ENCODE data around the gene TAC4. TPM values are rescaled to one million over a fixed set of nuclear protein-coding genes. Genes with fewer than 3 reads are reported as not detected.

The TAC4 gene
- total RNA-seq, 1 experiment from 2014 or later = not detected

GRCh38 chr17:49873926-49874325, 26.1 kb upstream of the TAC4 start:
- no peak for DNase-seq (ENCODE audit: extremely low read depth, low read depth)

GRCh38 chr17:49873466-49873865, 25.6 kb upstream of the TAC4 start:
- DNase-seq (ENCODE audit: extremely low read depth, low read depth) = no peak

- no peak for DNase-seq (ENCODE audit: extremely low read depth, low read depth)
Measured at GRCh38 chr17:49872754-49873377, 25.0 kb upstream of the TAC4 start.

- no peak for DNase-seq (ENCODE audit: extremely low read depth, low read depth)
Measured at GRCh38 chr17:49871211-49871610, 23.3 kb upstream of the TAC4 start.

- no peak for DNase-seq (ENCODE audit: extremely low read depth, low read depth)
Measured at GRCh38 chr17:49870298-49870697, 22.4 kb upstream of the TAC4 start.

GRCh38 chr17:49869038-49869374, 21.1 kb upstream of the TAC4 start:
- no peak for DNase-seq (ENCODE audit: extremely low read depth, low read depth)

GRCh38 chr17:49866882-49867413, 19.1 kb upstream of the TAC4 start:
- DNase-seq (ENCODE audit: extremely low read depth, low read depth) = no peak

GRCh38 chr17:49866019-49866380, 18.1 kb upstream of the TAC4 start:
- no peak for DNase-seq (ENCODE audit: extremely low read depth, low read depth)

GRCh38 chr17:49862781-49863331, 15.0 kb upstream of the TAC4 start:
- no peak for DNase-seq (ENCODE audit: extremely low read depth, low read depth)

GRCh38 chr17:49861150-49861884, 13.4 kb upstream of the TAC4 start:
- DNase-seq (ENCODE audit: extremely low read depth, low read depth) = peak; percentile 46

GRCh38 chr17:49859991-49860953, 12.4 kb upstream of the TAC4 start:
- DNase-seq (ENCODE audit: extremely low read depth, low read depth) = no peak

- DNase-seq (ENCODE audit: extremely low read depth, low read depth) = no peak
Measured at GRCh38 chr17:49858796-49859195, 10.9 kb upstream of the TAC4 start.

GRCh38 chr17:49854126-49854525, 6.3 kb upstream of the TAC4 start:
- no peak for DNase-seq (ENCODE audit: extremely low read depth, low read depth)

GRCh38 chr17:49853470-49854015, 5.7 kb upstream of the TAC4 start:
- no peak for DNase-seq (ENCODE audit: extremely low read depth, low read depth)

- peak; percentile 31 for DNase-seq (ENCODE audit: extremely low read depth, low read depth)
Measured at GRCh38 chr17:49851387-49852291, 3.8 kb upstream of the TAC4 start.

GRCh38 chr17:49850772-49851386, 3.0 kb upstream of the TAC4 start:
- no peak for DNase-seq (ENCODE audit: extremely low read depth, low read depth)

- DNase-seq (ENCODE audit: extremely low read depth, low read depth) = no peak
Measured at GRCh38 chr17:49850218-49850610, 2.3 kb upstream of the TAC4 start.

- DNase-seq (ENCODE audit: extremely low read depth, low read depth) = no peak
Measured at GRCh38 chr17:49848739-49849138, 870 bp upstream of the TAC4 start.

Data from NCI-H460 (cell line).